GM20431 (cell line): ENCODE results near the gene DHX36.

Source experiments
- in situ Hi-C: fragments of 300-500 bp; cut with MseI, MboI; formaldehyde crosslinking; loops from one replicate; pipeline ENCODE4 v1.15.0; 2020; ENCODE audit warnings: low sequenced_read_pairs; ENCODE audit not compliant: unreplicated experiment

Gene DHX36

DNA sequence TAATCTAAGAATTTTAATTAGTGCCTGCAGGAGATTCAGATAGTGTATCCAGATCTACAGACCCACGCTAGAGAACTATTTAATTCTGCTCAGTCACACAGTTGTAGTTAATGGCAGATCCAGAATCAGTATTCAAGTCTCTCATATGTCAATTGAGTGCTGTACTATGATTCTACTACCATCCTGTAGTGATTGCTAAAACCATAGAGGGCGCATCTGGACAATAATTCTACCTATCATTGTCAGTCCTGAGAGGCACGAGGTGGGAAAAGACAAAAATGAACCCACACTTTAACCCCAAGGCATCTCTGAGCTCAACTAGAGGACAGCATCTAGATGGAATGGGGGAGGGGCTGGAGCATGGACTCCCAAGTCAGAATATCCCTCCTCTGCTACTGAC lies 22.7 kb downstream of the DHX36 start:
- in situ Hi-C loops = no loop called here

DNA sequence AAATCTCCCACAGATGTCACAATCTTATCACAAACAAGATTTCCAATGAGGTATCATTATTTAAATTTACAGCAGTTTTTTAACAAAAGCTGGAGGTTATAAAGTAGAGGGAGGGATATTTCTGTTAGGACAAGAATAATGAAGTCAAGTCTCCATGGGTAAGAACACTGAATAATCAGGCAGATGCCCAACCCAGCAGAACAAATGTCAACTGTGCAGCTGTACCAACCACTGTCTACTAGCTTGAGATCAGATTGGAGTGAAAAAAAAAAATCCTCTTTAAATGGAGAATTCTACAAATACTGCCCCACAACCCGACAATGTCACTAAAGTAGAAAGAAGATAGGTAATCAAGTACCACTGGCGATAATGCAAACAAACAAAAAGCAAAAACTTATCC lies 30.3 kb downstream of the DHX36 start:
- in situ Hi-C loops = no loop called here

DNA sequence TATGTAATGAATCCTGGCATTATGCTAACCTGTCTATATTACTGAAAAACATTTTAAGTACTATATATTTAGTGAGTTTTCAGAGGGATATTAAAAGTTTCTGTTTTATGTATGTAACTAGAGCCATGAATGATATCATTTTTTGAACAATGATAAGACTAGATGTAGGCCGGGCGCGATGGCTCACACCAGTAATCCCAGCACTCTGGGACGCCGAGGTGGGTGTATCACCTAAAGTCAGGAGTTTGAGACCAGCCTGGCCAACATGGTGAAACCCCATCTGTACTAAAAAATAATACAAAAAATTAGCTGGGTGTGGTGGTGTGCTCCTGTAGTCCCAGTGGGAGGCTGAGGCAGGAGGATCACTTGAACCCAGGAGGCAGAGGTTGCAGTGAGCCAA lies 34.1 kb downstream of the DHX36 start:
- in situ Hi-C loops = no loop called here

DNA sequence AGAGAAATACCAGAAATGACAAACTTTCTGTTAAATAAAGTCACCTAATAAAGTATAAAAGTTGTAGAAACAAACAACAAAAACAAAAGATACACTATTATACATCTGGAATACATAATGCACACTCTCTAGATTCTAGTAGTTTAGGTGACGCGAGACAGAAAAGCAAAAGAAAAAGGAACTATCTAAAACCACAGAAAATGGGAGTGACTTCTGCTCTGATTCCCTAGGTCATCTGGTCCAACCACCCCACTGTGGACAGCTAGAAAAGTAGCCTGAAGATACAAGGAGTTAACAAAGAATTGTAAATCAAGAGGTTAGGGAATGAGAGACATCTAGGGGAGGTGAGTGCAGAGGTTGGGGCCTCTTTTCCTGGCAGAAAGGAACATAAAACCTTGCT lies 39.1 kb downstream of the DHX36 start:
- in situ Hi-C loops = no loop called here

DNA sequence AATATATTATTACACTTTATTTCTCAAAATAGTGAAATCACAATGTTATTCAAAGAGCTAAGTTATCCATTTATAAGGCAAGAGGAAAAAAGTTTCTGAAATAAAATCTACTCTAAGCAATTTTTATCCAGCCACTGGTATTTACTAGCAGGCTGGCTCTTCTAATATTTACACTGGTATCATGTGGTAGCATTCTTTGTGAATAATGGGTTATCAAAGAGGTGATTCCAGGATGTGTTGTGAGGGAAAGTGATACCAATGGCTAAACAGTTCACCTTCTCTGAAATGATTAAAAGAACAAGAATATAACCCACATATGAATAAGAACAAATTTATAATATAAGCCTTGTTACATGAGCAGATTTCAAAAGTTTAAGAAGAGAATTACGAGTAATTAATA lies 44.1 kb downstream of the DHX36 start:
- in situ Hi-C loops = no loop called here

DNA sequence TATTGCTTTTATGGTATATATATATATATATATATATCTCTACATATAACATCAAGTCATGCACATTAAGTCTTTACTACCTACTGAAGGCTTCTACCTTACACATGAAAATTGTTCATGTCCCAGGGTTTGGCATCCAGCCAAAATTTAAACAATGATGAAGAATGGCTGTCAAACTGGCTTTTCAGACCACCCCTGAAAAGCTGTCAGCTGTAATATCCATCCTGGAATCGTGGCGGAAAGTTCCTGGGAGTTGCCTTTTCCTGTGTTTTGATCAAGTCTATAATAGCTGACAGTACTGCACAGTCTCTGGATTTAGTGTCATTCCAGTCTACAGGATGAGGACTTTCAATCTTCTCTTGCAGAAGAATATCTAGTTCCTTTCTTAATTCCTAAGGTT lies 48.3 kb downstream of the DHX36 start:
- in situ Hi-C loops = no loop called here

DNA sequence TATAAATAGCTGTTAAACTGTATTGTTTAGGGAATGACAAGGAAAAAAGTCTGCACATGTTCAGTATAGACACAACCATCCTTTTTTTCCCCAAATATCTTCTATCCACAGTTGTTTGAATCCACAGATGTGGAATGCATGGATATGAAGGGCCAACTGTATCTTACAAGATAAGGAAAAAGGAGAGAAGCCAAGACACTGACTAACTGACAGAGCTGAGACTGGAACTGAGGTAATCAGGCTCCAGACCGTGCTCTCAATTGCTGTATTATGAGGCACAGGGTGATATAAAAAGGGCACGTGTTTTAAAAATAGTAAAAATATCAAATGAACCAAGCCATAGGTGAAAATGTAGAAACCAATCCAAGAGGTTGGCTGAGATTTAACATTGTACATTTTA lies 49.0 kb downstream of the DHX36 start:
- in situ Hi-C loops = no loop called here

DNA sequence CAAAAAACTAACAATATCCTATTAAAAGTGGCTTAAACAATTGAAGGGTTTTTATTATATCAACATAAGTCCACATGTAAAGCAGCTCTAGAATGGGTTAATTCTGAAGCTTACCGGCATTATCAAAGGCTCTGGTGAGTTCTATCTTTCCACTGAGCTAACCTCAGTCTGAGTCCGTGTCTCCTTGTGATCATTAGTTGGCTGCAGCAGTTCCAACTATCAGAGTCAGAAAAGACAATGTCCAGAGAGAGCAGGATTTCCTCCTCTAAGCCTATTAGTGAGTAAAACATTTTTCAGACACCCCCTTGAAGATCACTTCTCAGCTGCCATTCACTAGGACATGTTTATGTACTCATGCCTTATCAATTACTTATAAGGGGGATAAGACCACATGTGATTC lies 49.9 kb downstream of the DHX36 start:
- in situ Hi-C loops = no loop called here

DNA sequence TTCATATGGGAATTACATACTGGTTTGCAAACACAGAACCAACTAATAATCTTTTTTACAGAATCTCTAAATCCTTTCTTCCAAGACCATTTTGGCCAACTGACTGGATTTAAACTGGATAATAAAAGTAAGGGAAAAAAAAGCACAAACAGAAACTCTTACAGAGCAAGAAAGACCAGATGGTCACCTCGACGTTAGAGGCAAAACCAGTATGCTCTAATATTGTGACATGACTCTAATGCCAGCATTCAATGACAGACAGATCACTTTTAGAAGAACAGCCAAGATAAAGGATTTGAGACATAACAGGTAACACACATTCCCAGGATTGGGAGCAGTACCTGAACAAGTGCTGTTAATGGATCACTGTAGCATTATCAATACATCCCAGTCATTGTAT lies 50.9 kb downstream of the DHX36 start:
- in situ Hi-C loops = no loop called here

DNA sequence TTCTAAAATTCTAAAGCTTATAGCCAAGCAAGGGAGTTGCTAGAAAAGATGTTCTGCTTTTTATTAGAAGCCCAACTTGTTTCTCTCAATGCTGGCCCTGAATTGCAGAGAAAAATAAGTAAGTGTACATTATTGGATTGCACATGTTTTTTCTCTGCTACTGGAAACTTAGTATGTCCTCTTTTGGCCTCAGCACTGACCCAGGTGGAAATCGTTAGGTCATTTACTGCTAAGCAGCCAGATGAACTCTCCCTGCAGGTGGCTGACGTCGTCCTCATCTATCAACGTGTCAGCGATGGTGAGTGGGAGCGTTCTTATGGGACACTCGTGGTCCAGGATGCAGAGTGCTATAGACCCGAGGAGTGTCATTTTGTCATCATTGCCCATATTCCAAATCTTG lies 69.8 kb downstream of the DHX36 start:
- in situ Hi-C loops = no loop called here

DNA sequence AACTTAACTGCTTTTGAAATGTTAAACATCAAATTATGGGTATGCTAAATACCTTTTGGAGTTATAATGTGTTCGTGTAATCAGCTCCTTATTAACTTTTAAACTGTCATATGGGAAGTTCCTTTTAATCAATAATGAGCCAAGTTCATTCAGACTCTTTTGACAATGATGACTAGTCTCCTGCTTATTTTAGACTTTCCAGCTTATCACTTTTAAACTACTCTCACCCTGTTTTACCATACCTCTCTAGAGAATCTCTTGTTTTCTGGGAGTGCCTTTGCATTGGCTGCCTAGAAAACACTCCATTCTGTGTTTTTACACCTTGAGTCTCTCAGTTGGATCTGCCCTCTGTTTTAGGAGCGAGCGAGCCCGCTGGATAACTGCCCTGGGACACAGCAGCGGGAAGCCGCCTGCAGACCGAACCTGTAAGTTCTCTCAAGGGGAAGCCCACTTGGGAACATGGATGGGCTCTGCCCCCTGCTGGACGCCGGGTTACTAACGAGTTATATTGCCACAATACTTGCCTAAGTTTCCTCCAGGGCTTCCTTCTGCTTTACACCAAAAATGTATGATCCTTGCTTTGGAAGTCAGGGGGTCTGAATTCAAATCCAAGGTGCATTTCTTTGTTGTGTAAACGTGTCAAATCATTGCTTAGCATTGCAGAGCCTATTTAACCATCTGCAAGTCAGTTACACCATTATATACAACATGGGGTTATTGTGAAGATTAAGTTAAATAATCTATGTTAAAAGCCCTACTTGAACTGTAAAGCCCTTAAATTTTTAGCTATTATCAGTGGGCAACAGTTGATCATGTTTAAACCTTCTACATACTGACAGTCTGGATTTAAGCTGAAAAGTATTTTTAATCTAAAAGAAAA lies 71.3 kb downstream of the DHX36 start:
- in situ Hi-C loops = no loop called here

DNA sequence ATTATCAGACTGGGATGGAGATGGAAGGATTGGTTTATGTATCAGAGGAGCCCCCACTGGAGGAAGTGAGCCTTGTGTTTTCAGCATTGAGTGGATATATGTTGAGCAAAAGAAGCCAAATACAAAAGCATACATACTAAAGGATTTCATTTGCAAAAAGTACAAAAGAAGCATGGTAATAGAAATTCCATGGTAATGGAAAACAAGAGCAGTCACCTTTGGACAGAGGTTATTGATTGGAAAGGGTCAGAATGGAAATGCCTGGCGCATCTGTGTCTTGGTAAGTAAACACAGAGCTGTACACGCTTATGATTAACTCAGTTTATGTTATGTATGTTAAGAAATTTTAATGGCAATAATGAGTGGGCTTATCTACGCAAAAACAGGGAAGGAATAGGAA lies 72.7 kb downstream of the DHX36 start:
- in situ Hi-C loops = no loop called here

DNA sequence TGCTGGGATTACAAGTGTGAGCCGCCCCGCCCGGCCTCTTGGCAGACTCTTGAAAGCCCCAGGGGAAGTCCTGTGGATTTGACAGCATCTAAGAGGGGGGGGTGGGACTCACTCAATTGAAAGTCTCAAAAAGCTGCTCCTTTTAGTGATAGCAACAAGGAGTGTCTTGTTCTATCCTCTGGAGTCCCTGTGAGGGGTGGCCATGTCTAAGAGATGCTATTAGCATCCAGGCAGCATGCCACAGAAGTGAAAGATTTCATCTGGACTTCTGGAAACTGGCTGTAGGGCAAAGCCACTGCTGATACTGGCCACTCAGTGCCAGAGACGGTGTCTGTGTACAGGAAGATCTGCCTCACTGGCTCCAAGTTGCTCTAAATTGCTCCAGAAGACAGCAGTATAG lies 74.0 kb downstream of the DHX36 start:
- in situ Hi-C loops = no loop called here

DNA sequence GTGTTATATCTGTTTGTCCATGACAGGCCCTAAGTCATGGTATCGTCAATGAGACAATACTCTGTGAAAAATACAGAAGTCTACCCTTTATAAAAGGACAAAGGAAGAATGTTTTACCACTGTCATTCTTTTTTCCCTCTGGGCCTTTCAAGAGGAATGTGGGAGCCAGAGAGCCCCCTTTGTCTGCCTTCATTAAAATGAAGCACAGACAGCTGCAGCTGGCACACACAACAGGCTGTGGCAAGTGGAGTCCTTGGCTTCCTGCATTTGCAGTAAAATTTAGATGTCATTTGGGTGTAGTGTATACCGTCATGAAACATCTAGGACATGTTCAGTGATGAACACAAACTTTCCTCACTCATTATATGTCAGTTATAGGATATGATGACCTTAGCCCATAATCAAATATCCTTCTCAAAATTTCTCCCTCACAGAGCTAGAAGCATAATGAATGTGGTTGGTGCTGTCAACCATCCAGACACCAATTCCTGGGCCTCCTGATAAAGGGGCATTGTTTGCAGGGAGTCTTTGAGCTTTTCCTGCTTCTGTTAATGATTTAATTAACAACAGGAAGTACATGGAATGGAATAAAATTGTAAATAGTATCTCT lies 76.4 kb downstream of the DHX36 start:
- in situ Hi-C loops = no loop called here

DNA sequence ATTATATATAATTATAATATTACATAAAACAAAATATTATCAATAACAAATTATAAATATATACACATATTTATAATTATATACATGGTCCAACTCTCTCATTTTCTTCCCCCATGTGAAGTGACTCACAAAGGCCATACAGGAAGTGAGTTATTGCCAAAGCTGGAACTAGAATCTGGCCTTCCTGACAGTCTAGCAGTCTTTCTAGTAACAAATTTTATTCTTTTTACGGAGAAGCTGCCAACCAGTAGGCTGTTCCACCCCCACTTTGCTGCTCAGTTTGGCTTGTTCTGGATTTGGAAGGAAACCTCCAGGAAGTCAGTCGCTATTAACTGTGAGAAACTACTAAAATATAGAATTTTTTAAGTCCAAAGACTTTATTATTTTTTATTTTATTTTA lies 79.6 kb downstream of the DHX36 start:
- in situ Hi-C loops = no loop called here

DNA sequence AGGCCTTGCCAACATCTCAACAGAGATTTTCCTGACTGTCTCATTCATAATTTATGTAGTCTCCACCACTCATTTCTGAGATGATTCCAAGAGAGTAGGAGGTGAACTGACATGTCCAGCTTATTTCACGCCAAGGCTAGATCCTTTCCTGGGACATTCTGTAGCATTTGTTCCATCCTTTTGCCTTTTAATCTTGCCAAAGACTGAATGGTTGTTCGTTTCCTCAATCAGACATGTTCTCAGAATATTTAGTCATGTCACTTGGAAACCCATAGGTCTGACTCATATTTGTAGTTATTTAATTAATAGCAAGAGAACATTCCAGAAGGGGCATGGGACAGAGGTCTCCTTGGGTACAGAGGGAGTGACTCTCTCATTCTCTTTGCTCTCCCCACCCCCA lies 80.9 kb downstream of the DHX36 start:
- in situ Hi-C loops = no loop called here

DNA sequence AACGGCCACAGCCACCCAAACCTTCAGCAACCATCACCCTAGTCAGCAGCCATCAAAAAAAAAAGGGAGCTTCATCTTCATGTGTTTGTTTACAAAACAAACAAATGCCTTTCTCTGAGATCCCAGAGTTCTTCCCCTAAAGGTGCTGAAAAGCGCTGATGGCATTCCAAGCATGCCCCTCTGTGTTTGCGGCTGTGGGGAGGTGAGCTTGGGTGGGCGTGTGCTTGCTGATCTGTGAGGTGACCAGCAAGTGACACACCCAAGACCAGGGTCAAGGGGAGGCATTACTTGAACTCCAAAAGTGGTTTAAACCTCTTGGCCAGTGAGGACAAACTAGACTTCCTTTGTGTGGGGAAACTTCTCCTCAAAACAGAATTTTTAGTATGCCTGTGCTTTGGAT lies 81.5 kb downstream of the DHX36 start:
- in situ Hi-C loops = no loop called here

DNA sequence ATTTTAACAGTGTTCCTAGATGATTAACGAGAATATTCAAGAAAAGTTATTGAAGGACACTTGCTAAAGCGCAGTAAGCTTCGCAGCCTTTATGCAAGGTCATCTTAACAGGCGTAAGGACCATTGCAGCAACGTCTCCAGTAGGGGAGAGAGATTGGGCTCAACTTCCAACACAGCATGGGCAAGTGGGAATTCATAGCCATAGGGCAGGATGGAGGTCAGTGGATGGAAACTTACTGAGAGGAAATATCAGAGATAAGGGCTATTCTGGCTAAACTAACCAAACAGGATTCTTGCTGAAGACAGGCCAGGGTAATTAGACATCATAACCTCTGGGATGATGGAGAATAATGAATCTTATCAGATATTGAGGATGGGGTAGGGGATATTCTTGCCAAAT lies 82.8 kb downstream of the DHX36 start:
- in situ Hi-C loops = no loop called here

DNA sequence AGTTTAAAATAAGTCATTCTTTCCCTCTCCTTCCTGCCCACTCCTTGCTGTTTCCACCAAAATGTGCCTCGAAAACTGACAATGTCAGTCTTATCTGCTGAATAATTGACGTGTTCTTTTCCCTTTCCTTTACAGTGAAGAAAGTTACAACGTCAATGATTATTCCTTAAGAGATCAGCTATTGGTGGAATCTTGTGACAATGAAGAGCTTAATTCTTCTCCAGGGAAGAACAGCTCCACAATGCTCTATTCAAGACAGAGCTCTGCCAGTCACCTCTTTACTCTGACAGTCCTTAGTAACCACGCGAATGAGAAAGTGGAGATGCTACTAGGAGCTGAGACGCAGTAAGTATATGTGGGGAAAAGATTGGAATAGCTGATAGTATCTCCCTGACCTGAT lies 84.1 kb downstream of the DHX36 start:
- in situ Hi-C loops = no loop called here

DNA sequence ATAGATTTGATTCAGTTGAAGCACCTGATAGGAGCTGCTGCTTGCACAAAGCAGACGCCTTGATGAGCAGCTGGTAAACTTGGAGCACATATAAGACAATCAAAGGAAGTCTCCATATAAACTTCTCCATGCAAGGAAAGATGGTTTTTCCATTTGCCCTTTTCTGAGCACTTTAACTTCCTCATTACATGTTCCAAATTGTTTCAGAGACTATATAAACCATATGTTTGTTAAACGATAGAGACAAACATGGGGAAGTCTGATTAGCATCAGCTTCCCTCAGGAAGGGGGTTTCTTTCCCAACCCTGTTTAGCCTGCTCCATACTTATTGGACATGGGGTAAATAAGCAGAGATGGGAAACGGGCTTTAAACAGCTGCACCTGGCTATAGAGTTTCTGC lies 88.0 kb downstream of the DHX36 start:
- in situ Hi-C loops = no loop called here

DNA sequence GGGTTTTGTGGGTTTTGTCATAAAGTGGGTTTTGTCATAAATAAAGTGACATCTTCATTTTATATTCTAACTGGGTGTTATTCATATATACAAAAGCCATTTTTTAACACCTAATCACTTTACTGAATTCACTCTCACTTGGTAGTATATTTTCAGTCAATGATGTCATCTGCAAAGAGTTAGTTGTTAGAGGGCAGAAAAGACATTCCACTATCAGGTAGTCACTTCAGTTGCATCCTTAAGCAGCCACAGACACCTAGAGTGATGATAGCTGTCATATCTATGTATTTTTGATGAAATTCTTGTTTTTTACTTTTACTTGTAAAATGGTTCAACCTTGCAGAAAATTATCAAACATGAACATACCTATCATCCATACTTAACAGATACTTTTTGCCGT lies 89.0 kb downstream of the DHX36 start:
- in situ Hi-C loops = no loop called here

DNA sequence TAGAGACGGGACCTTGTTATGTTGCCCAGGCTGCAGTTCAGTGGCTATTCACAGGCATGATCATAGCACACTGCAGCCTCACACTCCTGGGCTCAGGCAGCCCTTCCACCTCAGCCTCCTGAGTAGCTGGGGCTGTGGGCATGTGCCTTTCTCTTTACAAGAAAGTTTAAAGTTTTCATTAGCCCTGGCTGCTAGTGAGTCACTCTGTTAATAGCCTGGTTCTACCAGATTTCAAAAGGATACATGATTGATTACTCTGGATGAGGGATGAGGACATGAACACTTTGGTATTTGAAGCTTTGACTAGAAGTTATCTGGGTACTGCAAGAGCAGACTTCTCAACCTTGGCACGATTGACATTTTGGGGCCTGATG lies 95.1 kb downstream of the DHX36 start:
- in situ Hi-C loops = no loop called here
